Stomach (tissue), 4 donors: ENCODE results near the gene ZFP36L2.

ENCODE experiments used
- CTCF ChIP-seq, 7 experiments: fragments of 450-650 bp in 4 of 7; fragments of 200-600 bp in 3 of 7; sonication (generic) in 3 of 7; IDR thresholded peaks; one replicate each; pipeline ENCODE4 v1.5.1; 2016 to 2019; ENCODE audit warnings: antibody characterized with exemption in 7 of 7, control low read depth in 2 of 7, mild to moderate bottlenecking in 1 of 7
- POLR2A ChIP-seq, 4 donors: fragments of 450-650 bp; IDR thresholded peaks; one replicate each; pipeline ENCODE4 v1.6.1; 2016; ENCODE audit warnings: antibody characterized with exemption in 4 of 4, control low read depth in 2 of 4, mild to moderate bottlenecking in 1 of 4, moderate library complexity in 1 of 4

GRCh38 chr2:43179942-43180341 is 46.5 kb downstream of the ZFP36L2 start:
- TF ChIP-seq POLR2A (IDR thresholded peaks at IDR 0.05), result no peak
- TF ChIP-seq CTCF (IDR thresholded peaks at IDR 0.05), result no peak
